GM19397 (cell line): ENCODE data around the gene GH1.
"Not testable (repeated sequence)": the region's sequence is repeated elsewhere in the genome, so short reads cannot be mapped to it uniquely, and the experiment has no call there.

Experiments
- ATAC-seq: cut with Tn5 transposase; IDR thresholded peaks from one replicate; pipeline ENCODE4 v1.9.1; 2021; ENCODE audit warnings: mild to moderate bottlenecking, moderate library complexity; ENCODE audit not compliant: unreplicated experiment

The GH1 gene

DNA sequence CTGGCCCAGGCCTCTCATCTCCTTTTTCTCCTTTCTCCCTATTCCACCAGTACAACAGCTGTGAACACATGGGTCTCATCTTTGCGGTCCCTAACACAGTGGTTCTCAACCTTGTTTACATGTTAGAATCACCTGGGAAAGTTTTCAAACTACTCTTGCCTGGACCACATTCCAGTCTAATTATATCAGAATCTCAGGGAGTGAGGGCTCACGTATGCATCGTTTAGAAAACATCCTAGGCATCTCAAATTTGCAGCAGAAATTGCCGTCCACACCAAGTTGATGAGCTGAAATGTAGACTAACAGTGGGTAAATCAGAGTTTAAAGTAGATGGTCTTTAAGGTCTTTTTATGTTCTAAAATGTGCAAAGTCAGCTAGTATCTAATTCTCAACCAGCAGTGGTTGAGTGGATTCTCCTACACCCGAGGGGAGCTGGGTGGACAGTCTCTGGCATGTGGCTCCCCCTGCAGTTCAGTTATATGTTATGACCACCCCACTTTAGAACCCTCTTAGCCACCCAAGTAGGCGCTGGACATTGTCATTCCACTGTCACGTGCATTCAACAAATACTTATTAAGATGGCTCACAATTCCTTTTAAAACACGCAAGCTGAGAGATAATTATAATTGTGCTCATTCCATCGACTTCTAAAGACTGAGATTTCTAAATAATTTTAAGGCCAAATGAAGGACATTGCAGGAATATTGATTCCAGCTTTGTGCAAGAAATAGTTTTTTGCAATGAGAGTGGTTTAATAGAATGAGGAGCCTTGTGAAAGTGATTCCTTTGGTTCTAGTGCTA lies 48.9 kb downstream of the GH1 start:
- ATAC-seq, result not testable (repeated sequence)
